ENCODE measurements around the gene CD2AP. TPM values are rescaled to one million over a fixed set of nuclear protein-coding genes. Genes with fewer than 3 reads are reported as not detected.

The CD2AP gene
- total RNA-seq, 1 donor from 2014 or later, result 40.3 TPM

- Mint-ChIP-seq H3K4me1 (ENCODE audit: unreplicated experiment) (peaks cover 2% of the 10 kb centered on the region), H3K27ac (ENCODE audit: unreplicated experiment) (no peak overlapping the region), H3K27me3 (ENCODE audit: unreplicated experiment) (peaks cover 2% of the 10 kb centered on the region), H3K9me3 (ENCODE audit: unreplicated experiment) (no peaks in the 10 kb centered on the region), H3K4me3 (ENCODE audit: unreplicated experiment) (no peak overlapping the region), H3K36me3 (ENCODE audit: low read depth, unreplicated experiment) (peaks cover 4% of the 10 kb centered on the region)
- DNase-seq (ENCODE audit: low spot score), result no peak
- no peak for TF ChIP-seq CTCF (IDR thresholded peaks at IDR 0.05; ENCODE audit: unreplicated experiment)
Observed at GRCh38 chr6:47435254-47435612, 42.4 kb upstream of the CD2AP start.

DNA sequence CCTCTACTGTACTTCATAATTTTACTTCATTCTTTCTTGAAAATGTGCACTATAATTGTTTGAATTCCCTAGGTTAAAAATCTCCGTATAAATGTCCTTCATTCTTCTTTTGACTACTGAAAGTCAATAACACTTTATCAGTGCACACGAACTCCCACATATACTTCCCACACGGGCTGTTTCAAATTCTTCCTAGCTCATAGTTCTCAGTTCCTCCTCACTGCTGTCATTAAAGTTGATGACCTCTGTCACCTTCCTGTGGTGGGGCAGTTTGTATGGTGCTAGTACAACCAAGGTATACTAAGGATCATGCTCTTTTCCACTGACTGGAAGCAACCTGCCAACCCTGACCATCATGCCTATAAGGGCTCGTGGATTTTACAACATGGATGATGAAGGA, 40.0 kb upstream of the CD2AP start:
- Mint-ChIP-seq H3K27me3 (ENCODE audit: unreplicated experiment) (no peaks in the 10 kb centered on the region), H3K4me3 (ENCODE audit: unreplicated experiment) (no peak overlapping the region), H3K9me3 (ENCODE audit: unreplicated experiment) (no peaks in the 10 kb centered on the region), H3K4me1 (ENCODE audit: unreplicated experiment) (peaks cover 2% of the 10 kb centered on the region), H3K36me3 (ENCODE audit: low read depth, unreplicated experiment) (no peaks in the 10 kb centered on the region), H3K27ac (ENCODE audit: unreplicated experiment) (no peak overlapping the region)
- DNase-seq (ENCODE audit: low spot score), result no peak
- TF ChIP-seq CTCF (IDR thresholded peaks at IDR 0.05; ENCODE audit: unreplicated experiment), result no peak

- no peak for DNase-seq (ENCODE audit: low spot score)
- Mint-ChIP-seq H3K4me1 (ENCODE audit: unreplicated experiment) (no peaks in the 10 kb centered on the region), H3K36me3 (ENCODE audit: low read depth, unreplicated experiment) (no peaks in the 10 kb centered on the region), H3K27ac (ENCODE audit: unreplicated experiment) (no peak overlapping the region), H3K27me3 (ENCODE audit: unreplicated experiment) (no peaks in the 10 kb centered on the region), H3K9me3 (ENCODE audit: unreplicated experiment) (no peaks in the 10 kb centered on the region), H3K4me3 (ENCODE audit: unreplicated experiment) (no peak overlapping the region)
- no peak for TF ChIP-seq CTCF (IDR thresholded peaks at IDR 0.05; ENCODE audit: unreplicated experiment)
Observed at GRCh38 chr6:47438481-47439347, 38.9 kb upstream of the CD2AP start.

DNA sequence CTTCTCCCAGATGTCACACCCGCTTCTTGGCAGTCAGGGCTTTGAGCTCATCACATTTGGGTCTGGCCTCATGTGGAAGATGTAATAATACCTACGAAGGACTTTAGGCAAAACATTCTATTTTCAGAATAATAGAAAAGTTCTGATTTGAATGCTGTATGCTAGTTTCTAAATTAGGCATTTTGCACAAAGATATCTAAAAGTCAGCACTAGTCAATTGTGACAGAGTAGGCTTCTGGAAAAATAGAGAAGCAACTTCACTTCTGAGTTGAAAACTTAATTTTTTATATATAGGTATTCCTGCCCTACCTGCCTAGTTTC, 38.3 kb upstream of the CD2AP start:
- Mint-ChIP-seq H3K27ac (ENCODE audit: unreplicated experiment) (no peak overlapping the region), H3K36me3 (ENCODE audit: low read depth, unreplicated experiment) (no peaks in the 10 kb centered on the region)
- no peak for DNase-seq (ENCODE audit: low spot score)

More for the DNA sequence above, 38.3 kb upstream of the CD2AP start:
- TF ChIP-seq CTCF (IDR thresholded peaks at IDR 0.05; ENCODE audit: unreplicated experiment), result no peak
- H3K4me1 Mint-ChIP-seq (ENCODE audit: unreplicated experiment), result no peaks in the 10 kb centered on the region
- no peaks in the 10 kb centered on the region for H3K27me3 Mint-ChIP-seq (ENCODE audit: unreplicated experiment)
- H3K4me3 Mint-ChIP-seq (ENCODE audit: unreplicated experiment), result no peak overlapping the region
- H3K9me3 Mint-ChIP-seq (ENCODE audit: unreplicated experiment), result no peaks in the 10 kb centered on the region

Measured in endothelial cell (in vitro differentiated cells).